Kidney epithelial cell (primary cell): ENCODE measurements around the gene HEYL. TPM values are rescaled to one million over a fixed set of nuclear protein-coding genes. Genes with fewer than 3 reads are reported as not detected.

Experiments used
- DNase-seq: peaks from one replicate; pipeline ENCODE4 v3.0.0-alpha.2; 2010; ENCODE audit warnings: low read depth
- H3K27me3 ChIP-seq: 2 replicates; pipeline ENCODE4 v1.6.0; 2011; ENCODE audit warnings: low read length; ENCODE audit not compliant: control insufficient read depth, insufficient read depth
- H3K36me3 ChIP-seq: 2 replicates; pipeline ENCODE4 v1.5.1; 2011; ENCODE audit warnings: low read length; ENCODE audit not compliant: control insufficient read depth, insufficient read depth
- H3K4me3 ChIP-seq: 2 replicates; pipeline ENCODE4 v1.5.1; 2011; ENCODE audit warnings: low read depth, mild to moderate bottlenecking, control low read depth, low read length
- total RNA-seq: library from RNA; depleted of rRNA; stranded (reverse); fragments of >200 nt; gene quantifications from 2 replicates; pipeline ENCODE4 v1.2.3, GENCODE V29; 2015
- TF ChIP-seq, protein P1 (sequence below): IDR thresholded peaks from 2 replicates; pipeline ENCODE4 v1.5.1; 2011; ENCODE audit warnings: mild to moderate bottlenecking, moderate library complexity, low read length, control low read depth, inconsistent platforms; ENCODE audit not compliant: insufficient read depth, poor library complexity, severe bottlenecking

The HEYL gene
- total RNA-seq, 1 donor from 2014 or later = 4.8 TPM

- H3K4me3 ChIP-seq = no peak overlapping the region
- TF ChIP-seq, protein P1, sequence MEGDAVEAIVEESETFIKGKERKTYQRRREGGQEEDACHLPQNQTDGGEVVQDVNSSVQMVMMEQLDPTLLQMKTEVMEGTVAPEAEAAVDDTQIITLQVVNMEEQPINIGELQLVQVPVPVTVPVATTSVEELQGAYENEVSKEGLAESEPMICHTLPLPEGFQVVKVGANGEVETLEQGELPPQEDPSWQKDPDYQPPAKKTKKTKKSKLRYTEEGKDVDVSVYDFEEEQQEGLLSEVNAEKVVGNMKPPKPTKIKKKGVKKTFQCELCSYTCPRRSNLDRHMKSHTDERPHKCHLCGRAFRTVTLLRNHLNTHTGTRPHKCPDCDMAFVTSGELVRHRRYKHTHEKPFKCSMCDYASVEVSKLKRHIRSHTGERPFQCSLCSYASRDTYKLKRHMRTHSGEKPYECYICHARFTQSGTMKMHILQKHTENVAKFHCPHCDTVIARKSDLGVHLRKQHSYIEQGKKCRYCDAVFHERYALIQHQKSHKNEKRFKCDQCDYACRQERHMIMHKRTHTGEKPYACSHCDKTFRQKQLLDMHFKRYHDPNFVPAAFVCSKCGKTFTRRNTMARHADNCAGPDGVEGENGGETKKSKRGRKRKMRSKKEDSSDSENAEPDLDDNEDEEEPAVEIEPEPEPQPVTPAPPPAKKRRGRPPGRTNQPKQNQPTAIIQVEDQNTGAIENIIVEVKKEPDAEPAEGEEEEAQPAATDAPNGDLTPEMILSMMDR = no peak
- H3K36me3 ChIP-seq = no peaks in the 10 kb centered on the region
- H3K27me3 ChIP-seq = peaks cover 19% of the 10 kb centered on the region
- no peak for DNase-seq
Measured at GRCh38 chr1:39662861-39663260, 23.4 kb upstream of the HEYL start.

- TF ChIP-seq, protein P1 = no peak
- DNase-seq = no peak
- Histone ChIP-seq H3K36me3 (no peaks in the 10 kb centered on the region), H3K4me3 (no peak overlapping the region), H3K27me3 (peaks cover 15% of the 10 kb centered on the region)
Measured at GRCh38 chr1:39659538-39659937, 20.1 kb upstream of the HEYL start.

DNA sequence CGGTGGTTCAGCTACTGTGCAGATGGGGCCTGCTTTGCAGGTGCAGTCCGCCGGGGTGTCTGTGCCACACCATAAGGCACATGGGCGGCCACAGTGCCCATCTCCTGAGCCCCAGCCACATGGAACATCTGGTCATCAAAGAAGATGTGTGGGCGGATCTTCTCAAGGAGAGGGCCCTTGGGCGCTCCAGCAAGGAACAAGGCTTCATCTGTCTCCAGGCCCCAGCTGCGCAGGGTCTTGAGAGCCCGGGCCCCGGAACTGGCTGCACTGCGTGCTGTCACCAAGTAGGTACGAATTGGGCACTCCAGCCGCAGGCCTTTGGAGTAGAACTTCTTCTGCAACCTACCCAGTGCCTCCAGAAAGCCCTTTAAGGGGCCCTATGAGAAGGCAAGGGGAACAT is 19.7 kb upstream of the HEYL start:
- TF ChIP-seq, protein P1 = no peak
- no peaks in the 10 kb centered on the region for H3K36me3 ChIP-seq
- no peak for DNase-seq
- peaks cover 17% of the 10 kb centered on the region for H3K27me3 ChIP-seq
- no peak overlapping the region for H3K4me3 ChIP-seq

DNA sequence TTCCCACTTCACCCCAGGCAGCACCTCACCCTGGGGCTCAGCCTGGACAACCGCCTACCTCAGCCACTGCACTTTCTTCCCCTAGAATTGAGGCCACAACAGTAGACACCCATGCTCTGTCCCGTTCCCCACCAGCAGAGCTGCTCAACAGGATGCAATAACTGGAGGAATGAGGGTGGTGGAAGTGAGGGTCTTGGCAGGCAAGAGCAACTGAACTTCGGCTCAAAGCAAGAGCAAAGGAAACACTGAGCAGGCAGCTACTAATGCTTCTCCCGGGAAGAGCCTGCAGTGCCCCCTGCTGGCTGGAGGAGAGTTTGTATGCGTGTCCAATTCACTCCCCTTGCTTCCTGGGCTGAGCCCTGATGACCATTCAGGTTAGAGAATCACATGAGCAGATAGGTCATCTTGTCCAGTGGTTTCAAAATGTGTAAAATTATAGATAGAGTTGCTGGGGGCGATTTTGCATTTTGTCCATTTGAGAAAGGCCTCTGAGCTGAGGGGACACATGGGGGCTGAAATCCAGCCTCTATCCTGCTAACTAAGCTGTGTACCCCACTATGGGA is 18.6 kb upstream of the HEYL start:
- H3K36me3 ChIP-seq = no peaks in the 10 kb centered on the region
- peaks cover 22% of the 10 kb centered on the region for H3K27me3 ChIP-seq
- H3K4me3 ChIP-seq = no peak overlapping the region
- DNase-seq = no peak
- TF ChIP-seq, protein P1 = peak; percentile 85

GRCh38 chr1:39657402-39657801 is 18.0 kb upstream of the HEYL start:
- Histone ChIP-seq H3K27me3 (peaks cover 22% of the 10 kb centered on the region), H3K4me3 (no peak overlapping the region), H3K36me3 (no peaks in the 10 kb centered on the region)
- TF ChIP-seq, protein P1 = no peak
- no peak for DNase-seq

DNA sequence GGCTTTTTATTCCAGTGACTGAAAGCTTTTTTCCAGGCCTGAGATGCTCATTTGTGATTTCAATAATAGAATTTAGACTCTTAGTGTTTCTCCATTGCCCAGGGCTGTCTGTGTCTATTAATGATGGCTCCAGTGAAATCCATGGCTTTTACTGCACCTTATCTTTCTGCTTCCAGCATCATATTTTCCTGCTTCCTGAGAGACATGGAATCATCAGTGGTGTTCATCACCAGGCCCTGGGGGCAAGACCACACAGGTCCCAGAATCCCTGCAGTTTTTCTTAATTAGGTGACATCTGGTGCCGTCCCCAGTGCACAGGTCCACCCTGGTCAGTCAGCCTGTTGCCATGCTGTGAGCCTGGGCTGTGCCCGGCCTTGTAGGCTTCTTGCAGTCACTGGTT is 16.9 kb upstream of the HEYL start:
- TF ChIP-seq, protein P1 = no peak
- DNase-seq = no peak
- H3K36me3 ChIP-seq = no peaks in the 10 kb centered on the region
- H3K27me3 ChIP-seq = peaks cover 20% of the 10 kb centered on the region
- H3K4me3 ChIP-seq = no peak overlapping the region
